ENCODE data around the gene ATRIP. TPM values are rescaled to one million over a fixed set of nuclear protein-coding genes. Genes with fewer than 3 reads are reported as not detected.

ATRIP gene
- total and polyA plus RNA-seq, 2 of the 8 experiments (the other 6 are each of a cell fraction or from before 2014, with no cell fraction given) = 18.5 to 20.2 TPM

- no peak for TF ChIP-seq SIRT6 (IDR thresholded peaks at IDR 0.05; ENCODE audit: low read length)
- no peak for TF ChIP-seq ATF3 (IDR thresholded peaks at IDR 0.05; ENCODE audit: insufficient read depth, low read depth, low read length)
- no peak for TF ChIP-seq TBP (IDR thresholded peaks at IDR 0.05; ENCODE audit: low read depth, low read length)
- TF ChIP-seq ZNF274 (IDR thresholded peaks at IDR 0.05; ENCODE audit: borderline replicate concordance, extremely low read depth, low read length) = no peak
- no peak for TF ChIP-seq NRF1 (IDR thresholded peaks at IDR 0.05; ENCODE audit: low read depth, low read length)
- TF ChIP-seq RNF2 (IDR thresholded peaks at IDR 0.05; ENCODE audit: borderline replicate concordance, low read depth, low read length, missing control alignments, poor library complexity, severe bottlenecking) = no peak
- no peak for TF ChIP-seq E2F6 (IDR thresholded peaks at IDR 0.05)
- no peak for TF ChIP-seq USF2 (IDR thresholded peaks at IDR 0.05; ENCODE audit: low read length)
- no peak for DNase-seq (ENCODE audit: low read depth in 1 of 2, low spot score in 2 of 2)
- no peak overlapping the region for H3K4ac ChIP-seq (replicated peaks; ENCODE audit: insufficient read length, low read depth, low read length)
- H4K8ac ChIP-seq (ENCODE audit: extremely low read depth, insufficient read depth, low read length) = no peak overlapping the region
- H4K5ac ChIP-seq (ENCODE audit: insufficient read length, low read depth, low read length) = no peak overlapping the region
- H2BK15ac ChIP-seq (ENCODE audit: low read length) = no peak overlapping the region
- H2AK5ac ChIP-seq (ENCODE audit: low read depth, low read length) = no peak overlapping the region
- no peaks in the 10 kb centered on the region for H3K27me3 ChIP-seq (replicated peaks in 1 of 4; ENCODE audit: control insufficient read depth in 3 of 4, extremely low read depth in 1 of 4, insufficient read depth in 3 of 4, low read length in 3 of 4)
- H2BK5ac ChIP-seq (ENCODE audit: low read depth, low read length) = no peak overlapping the region
- no peak overlapping the region for H2BK120ac ChIP-seq (replicated peaks; ENCODE audit: low read depth, low read length)
- no peak overlapping the region for H3K23ac ChIP-seq (ENCODE audit: insufficient read length)
- no peak for FAIRE-seq
- H3K18ac ChIP-seq (ENCODE audit: extremely low read depth, low read length) = no peak overlapping the region
- no peak overlapping the region for H3K4me3 ChIP-seq (ENCODE audit: extremely low read depth in 1 of 4, insufficient read depth in 2 of 4, low read depth in 3 of 4, low read length in 4 of 4)
- H4K91ac ChIP-seq (replicated peaks; ENCODE audit: insufficient read length, low read length) = no peak overlapping the region
- H2AFZ ChIP-seq (ENCODE audit: low read length) = no peak overlapping the region
- ChIA-PET CTCF (ENCODE audit: partially characterized antibody) (interaction anchor here (0.6 to 7.7 kb wide), 18 partner anchors 8 to 328 kb away, joined by 3 to 130 read pairs (median 4); no protein-coding TSS in a partner anchor), POLR2A (ENCODE audit: partially characterized antibody) (interaction anchor here (1.2 to 31.5 kb wide), 6 partner anchors 0 to 202 kb away, joined by 3 to 650 read pairs (median 6); partner anchors contain the start of genes PLXNB1 and UQCRC1)
- no peak overlapping the region for H3K4me2 ChIP-seq (ENCODE audit: insufficient read depth in 1 of 2, low read depth in 2 of 2, low read length in 2 of 2)
- H3K9me3 ChIP-seq (ENCODE audit: insufficient read depth in 2 of 2, low read depth in 1 of 2, low read length in 1 of 2) = no peaks in the 10 kb centered on the region
- 86% methylated on average over 8 of the region's 8 CpGs; no CpG with 5 or more reads in 1 of the 2 experiments for WGBS, 2 experiments (ENCODE audit: extremely low coverage in 1 of 2, insufficient coverage in 1 of 2, insufficient read length in 1 of 2, insufficient replicate concordance in 2 of 2, low coverage in 1 of 2, low lambda C conversion rate in 2 of 2, missing lambda C conversion rate in 1 of 2)
- H3K23me2 ChIP-seq (ENCODE audit: low read depth, low read length) = no peaks in the 10 kb centered on the region
- H2BK20ac ChIP-seq (ENCODE audit: low read length) = no peak overlapping the region
- no peak overlapping the region for H3K14ac ChIP-seq (ENCODE audit: insufficient read length)
- no peaks in the 10 kb centered on the region for H3K4me1 ChIP-seq (replicated peaks in 1 of 4; ENCODE audit: control insufficient read depth in 3 of 4, insufficient read depth in 4 of 4, low read length in 3 of 4)
- H3K9ac ChIP-seq (replicated peaks in 1 of 4; ENCODE audit: extremely low read depth in 1 of 4, low read depth in 3 of 4, low read length in 3 of 4) = no peak overlapping the region
- peaks cover 3 to 32% of the 10 kb centered on the region in 2 experiments for H4K20me1 ChIP-seq (replicated peaks in 1 of 2; ENCODE audit: control insufficient read depth in 1 of 2, insufficient read depth in 2 of 2, low read length in 2 of 2)
- no peak overlapping the region for H3K56ac ChIP-seq (replicated peaks; ENCODE audit: insufficient read length, low read depth, low read length)
- H3K79me2 ChIP-seq (ENCODE audit: control insufficient read depth in 1 of 2, insufficient read depth in 2 of 2, low read length in 2 of 2) = no peaks in the 10 kb centered on the region
- H3K79me1 ChIP-seq (ENCODE audit: low read depth, low read length) = no peaks in the 10 kb centered on the region
- H3K27ac ChIP-seq (ENCODE audit: low read depth, low read length) = no peak overlapping the region
- no peak overlapping the region for H2BK12ac ChIP-seq (ENCODE audit: low read depth, low read length)
- peaks cover 58 to 89% (median 81%) of the 10 kb centered on the region in 4 experiments for H3K36me3 ChIP-seq (ENCODE audit: control insufficient read depth in 2 of 4, insufficient read depth in 4 of 4, low read length in 3 of 4)
Observed at GRCh38 chr3:48407542-48408099, 38.9 kb upstream of the ATRIP start.

Data from H1 (cell line).